Natural killer cell (primary cell): ENCODE results near the gene HADH. TPM values are rescaled to one million over a fixed set of nuclear protein-coding genes. Genes with fewer than 3 reads are reported as not detected.

Source experiments
- ATAC-seq, 3 donors: fragments of 150-1000 bp in 2 of 3; fragments of 200-7000 bp in 1 of 3; cut with Tn5 transposase; 1 replicate in 1 of 3; 2 replicates in 2 of 3; pipeline ENCODE4 v1.10.0; 2021; ENCODE audit warnings: mild to moderate bottlenecking in 2 of 3, moderate library complexity in 2 of 3
- DNase-seq, 2 donors: peaks; one replicate each; pipeline versions ENCODE4 v3.0.0 to v3.0.0-alpha.2; 2013 to 2021; ENCODE audit warnings: mixed read lengths in 1 of 2
- H3K27ac ChIP-seq: one replicate; pipeline ENCODE4 v1.5.1; 2013; ENCODE audit warnings: mild to moderate bottlenecking, low read length
- H3K27me3 ChIP-seq: one replicate; pipeline ENCODE4 v1.6.1; 2013; ENCODE audit warnings: low read length; ENCODE audit not compliant: control insufficient read depth, insufficient read depth
- H3K36me3 ChIP-seq: one replicate; pipeline ENCODE4 v1.6.1; 2013; ENCODE audit warnings: low read length; ENCODE audit not compliant: control insufficient read depth, insufficient read depth
- H3K4me1 ChIP-seq: one replicate; pipeline ENCODE4 v1.6.1; 2013; ENCODE audit warnings: low read length; ENCODE audit not compliant: control insufficient read depth, insufficient read depth
- H3K4me3 ChIP-seq: one replicate; pipeline ENCODE4 v1.5.1; 2013; ENCODE audit warnings: low read length
- H3K9me3 ChIP-seq: one replicate; pipeline ENCODE4 v1.6.1; 2013; ENCODE audit warnings: low read length; ENCODE audit not compliant: control insufficient read depth, insufficient read depth
- H3K27ac Mint-ChIP-seq, 2 donors: one replicate each; pipeline ENCODE4 v1.8.0; 2022; ENCODE audit warnings: mild to moderate bottlenecking in 2 of 2, mixed read lengths in 2 of 2, moderate library complexity in 1 of 2
- H3K27me3 Mint-ChIP-seq, 2 donors: one replicate each; pipeline ENCODE4 v1.8.0; 2022; ENCODE audit warnings: low read depth in 2 of 2, mixed read lengths in 2 of 2
- H3K36me3 Mint-ChIP-seq: one replicate; pipeline ENCODE4 v1.8.0; 2022; ENCODE audit warnings: mixed read lengths
- H3K4me1 Mint-ChIP-seq, 2 donors: one replicate each; pipeline ENCODE4 v1.8.0; 2022; ENCODE audit warnings: mixed read lengths in 2 of 2
- H3K4me3 Mint-ChIP-seq: one replicate; pipeline ENCODE4 v1.8.0; 2022; ENCODE audit warnings: mild to moderate bottlenecking, moderate library complexity, mixed read lengths
- H3K9me3 Mint-ChIP-seq, 2 donors: one replicate each; pipeline ENCODE4 v1.8.0; 2022; ENCODE audit warnings: mixed read lengths in 2 of 2
- WGBS: methylation state at CpG from one replicate; pipeline ENCODE4 v1.1.7; 2013; ENCODE audit warnings: missing lambda C conversion rate; ENCODE audit not compliant: insufficient coverage; 5-methylcytosine and 5-hydroxymethylcytosine counted together
- intact Hi-C: fragments of 100-400 bp; cut with micrococcal nuclease; formaldehyde crosslinking; loops from one replicate; pipeline ENCODE4 v1.14.2; 2022
- total RNA-seq, 4 donors: library from RNA; stranded (reverse); fragments of 120-200 nt in 1 of 4; gene quantifications; one replicate each; pipeline versions ENCODE4 v1.2.3 to v1.2.4, GENCODE V29; 2013 to 2022
- TF ChIP-seq, protein P1 (sequence below): fragments of 200-600 bp; IDR thresholded peaks from one replicate; pipeline ENCODE4 v1.8.0; 2022; ENCODE audit warnings: antibody characterized with exemption

Gene HADH
- total RNA-seq, 3 donors from 2014 or later (not counting 1 experiment from before 2014, with no cell fraction given), result 9.1 to 16.5 (median 14.4) TPM

- Mint-ChIP-seq H3K9me3 (no peaks in the 10 kb centered on the region), H3K4me3 (no peak overlapping the region), H3K27me3 (no peaks in the 10 kb centered on the region), H3K27ac (no peak overlapping the region), H3K36me3 (no peaks in the 10 kb centered on the region), H3K4me1 (peaks cover 0 to 7% of the 10 kb centered on the region in 2 donors)
- H3K4me1 ChIP-seq, result peaks cover 5% of the 10 kb centered on the region
- no peaks in the 10 kb centered on the region for H3K27me3 ChIP-seq
- TF ChIP-seq, protein P1, sequence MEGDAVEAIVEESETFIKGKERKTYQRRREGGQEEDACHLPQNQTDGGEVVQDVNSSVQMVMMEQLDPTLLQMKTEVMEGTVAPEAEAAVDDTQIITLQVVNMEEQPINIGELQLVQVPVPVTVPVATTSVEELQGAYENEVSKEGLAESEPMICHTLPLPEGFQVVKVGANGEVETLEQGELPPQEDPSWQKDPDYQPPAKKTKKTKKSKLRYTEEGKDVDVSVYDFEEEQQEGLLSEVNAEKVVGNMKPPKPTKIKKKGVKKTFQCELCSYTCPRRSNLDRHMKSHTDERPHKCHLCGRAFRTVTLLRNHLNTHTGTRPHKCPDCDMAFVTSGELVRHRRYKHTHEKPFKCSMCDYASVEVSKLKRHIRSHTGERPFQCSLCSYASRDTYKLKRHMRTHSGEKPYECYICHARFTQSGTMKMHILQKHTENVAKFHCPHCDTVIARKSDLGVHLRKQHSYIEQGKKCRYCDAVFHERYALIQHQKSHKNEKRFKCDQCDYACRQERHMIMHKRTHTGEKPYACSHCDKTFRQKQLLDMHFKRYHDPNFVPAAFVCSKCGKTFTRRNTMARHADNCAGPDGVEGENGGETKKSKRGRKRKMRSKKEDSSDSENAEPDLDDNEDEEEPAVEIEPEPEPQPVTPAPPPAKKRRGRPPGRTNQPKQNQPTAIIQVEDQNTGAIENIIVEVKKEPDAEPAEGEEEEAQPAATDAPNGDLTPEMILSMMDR, result no peak
- no peaks in the 10 kb centered on the region for H3K36me3 ChIP-seq
- DNase-seq (peak in 1 of 2 donors; percentile 40), ATAC-seq (no peak)
- intact Hi-C loops, result no loop called here
- no peak overlapping the region for H3K4me3 ChIP-seq
- H3K9me3 ChIP-seq, result no peaks in the 10 kb centered on the region
- WGBS, result 79% methylated on average over 10 of the region's 10 CpGs
- H3K27ac ChIP-seq, result no peak overlapping the region
Observed at GRCh38 chr4:108051343-108051742, 61.7 kb downstream of the HADH start.

DNA sequence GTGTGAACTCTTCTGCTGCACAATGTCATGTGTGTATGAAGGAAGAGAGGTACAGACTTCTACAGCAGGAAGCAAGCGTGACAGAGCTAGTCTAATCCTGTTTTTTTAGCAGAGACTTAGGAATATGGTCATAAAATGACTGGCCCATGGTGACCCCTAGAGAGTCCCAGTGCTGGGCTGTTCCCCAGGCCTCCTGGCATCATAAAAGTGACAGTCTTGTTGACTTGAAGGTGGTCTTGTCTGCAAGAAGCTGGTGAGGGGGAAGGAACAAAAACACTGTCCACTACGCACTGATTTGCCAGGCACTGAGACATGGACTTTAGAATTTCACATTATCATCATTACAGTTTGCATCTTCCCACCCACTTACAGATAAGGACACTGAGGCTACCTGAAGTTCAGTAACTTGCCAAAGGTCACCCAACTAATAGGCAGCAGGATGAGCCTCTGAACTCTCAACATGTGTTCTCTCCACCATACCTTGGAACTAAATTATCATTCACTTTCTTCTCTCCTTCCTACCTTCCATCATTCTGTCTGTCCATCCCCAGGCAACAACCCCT, 63.0 kb downstream of the HADH start:
- no peak overlapping the region for H3K27ac ChIP-seq
- no peaks in the 10 kb centered on the region for H3K9me3 ChIP-seq
- 94% methylated on average over 2 of the region's 2 CpGs for WGBS
- intact Hi-C loops, result no loop called here
- H3K4me1 ChIP-seq, result peaks cover 5% of the 10 kb centered on the region
- TF ChIP-seq, protein P1, result no peak
- no peak for DNase-seq
- H3K27me3 ChIP-seq, result no peaks in the 10 kb centered on the region
- Mint-ChIP-seq H3K27me3 (no peaks in the 10 kb centered on the region), H3K27ac (no peak overlapping the region), H3K4me3 (no peak overlapping the region), H3K4me1 (peaks cover 0 to 7% of the 10 kb centered on the region in 2 donors), H3K9me3 (no peaks in the 10 kb centered on the region), H3K36me3 (no peaks in the 10 kb centered on the region)
- no peak overlapping the region for H3K4me3 ChIP-seq
- no peak for ATAC-seq
- no peaks in the 10 kb centered on the region for H3K36me3 ChIP-seq

DNA sequence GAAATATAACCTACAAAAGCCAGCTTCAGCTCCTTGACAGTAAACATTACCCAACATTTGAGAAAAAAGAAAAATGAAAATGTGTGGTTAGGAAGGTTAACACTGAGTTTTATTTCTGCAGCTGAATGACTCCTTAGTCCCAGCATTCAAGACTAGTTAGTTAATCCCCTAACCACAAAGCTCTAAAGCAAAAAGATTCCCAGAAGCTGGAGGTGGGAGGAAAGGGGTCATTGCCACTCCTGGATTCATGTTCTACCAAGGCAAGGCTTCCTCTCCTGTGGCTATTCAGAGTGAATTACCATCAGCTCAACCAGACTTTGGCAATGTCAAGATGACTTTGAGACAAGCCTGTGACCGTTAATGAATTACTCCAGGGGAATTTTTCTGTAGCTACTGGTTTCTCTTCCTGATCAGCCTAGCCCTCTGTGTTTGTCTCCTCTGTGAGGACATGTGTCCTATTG, 63.6 kb downstream of the HADH start:
- peaks cover 0 to 7% of the 10 kb centered on the region in 2 donors for H3K4me1 Mint-ChIP-seq
- no peak for ATAC-seq

More for the DNA sequence above, 63.6 kb downstream of the HADH start:
- Histone ChIP-seq H3K9me3 (no peaks in the 10 kb centered on the region), H3K4me3 (no peak overlapping the region), H3K27me3 (no peaks in the 10 kb centered on the region), H3K36me3 (no peaks in the 10 kb centered on the region), H3K27ac (no peak overlapping the region), H3K4me1 (peaks cover 5% of the 10 kb centered on the region)
- Mint-ChIP-seq H3K27ac (no peak overlapping the region), H3K4me3 (no peak overlapping the region), H3K9me3 (no peaks in the 10 kb centered on the region), H3K36me3 (no peaks in the 10 kb centered on the region), H3K27me3 (no peaks in the 10 kb centered on the region)
- intact Hi-C loops, result no loop called here
- TF ChIP-seq, protein P1, result no peak
- WGBS, result 65% methylated on average over 1 of the region's 1 CpG
- peak in 1 of 2 donors; percentile 24 for DNase-seq
